ENCODE data around the gene QRICH1. TPM values are rescaled to one million over a fixed set of nuclear protein-coding genes. Genes with fewer than 3 reads are reported as not detected.

The QRICH1 gene
- total RNA-seq = 127 TPM

GRCh38 chr3:49093853-49094767 lies at the start of gene QRICH1:
Gene QRICH1 (minus strand): TSS chr3:49094071. CDS start chr3:49077017, 17,054 bp downstream.
- peak; percentile 94 to 100 (median 98) for DNase-seq (ENCODE audit: low read depth in 2 of 3, low spot score in 2 of 3)

- DNase-seq (ENCODE audit: low read depth in 2 of 3, low spot score in 2 of 3) = no peak
Measured at GRCh38 chr3:49140080-49140479, 46.2 kb upstream of the QRICH1 start.

- no peak for DNase-seq (ENCODE audit: low read depth in 2 of 3, low spot score in 2 of 3)
Measured at GRCh38 chr3:49135499-49135898, 41.6 kb upstream of the QRICH1 start.

GRCh38 chr3:49134471-49135265 lies 40.8 kb upstream of the QRICH1 start:
- no peak for DNase-seq (ENCODE audit: low read depth in 2 of 3, low spot score in 2 of 3)

GRCh38 chr3:49133226-49133951 lies 39.5 kb upstream of the QRICH1 start:
- DNase-seq (ENCODE audit: low read depth in 2 of 3, low spot score in 2 of 3) = peak in 1 of 3 donors; percentile 41

GRCh38 chr3:49132437-49133225 lies 38.8 kb upstream of the QRICH1 start, which contains the start of gene LAMB2:
Gene LAMB2 (minus strand): TSS chr3:49133050. CDS start chr3:49132867, 183 bp downstream.
- DNase-seq (ENCODE audit: low read depth in 2 of 3, low spot score in 2 of 3) = peak in 2 of 3 donors; percentile 68 to 76

- DNase-seq (ENCODE audit: low read depth in 2 of 3, low spot score in 2 of 3) = no peak
Measured at GRCh38 chr3:49132073-49132436, 38.2 kb upstream of the QRICH1 start.

- DNase-seq (ENCODE audit: low read depth in 2 of 3, low spot score in 2 of 3) = no peak
Measured at GRCh38 chr3:49131576-49131975, 37.7 kb upstream of the QRICH1 start.

- DNase-seq (ENCODE audit: low read depth in 2 of 3, low spot score in 2 of 3) = no peak
Measured at GRCh38 chr3:49131040-49131439, 37.2 kb upstream of the QRICH1 start.

GRCh38 chr3:49124991-49125670 lies 31.3 kb upstream of the QRICH1 start:
- no peak for DNase-seq (ENCODE audit: low read depth in 2 of 3, low spot score in 2 of 3)

- DNase-seq (ENCODE audit: low read depth in 2 of 3, low spot score in 2 of 3) = no peak
Measured at GRCh38 chr3:49124203-49124602, 30.3 kb upstream of the QRICH1 start.

GRCh38 chr3:49123687-49124086 lies 29.8 kb upstream of the QRICH1 start:
- no peak for DNase-seq (ENCODE audit: low read depth in 2 of 3, low spot score in 2 of 3)

- no peak for DNase-seq (ENCODE audit: low read depth in 2 of 3, low spot score in 2 of 3)
Measured at GRCh38 chr3:49122886-49123545, 29.1 kb upstream of the QRICH1 start.

GRCh38 chr3:49122451-49122850 lies 28.6 kb upstream of the QRICH1 start:
- DNase-seq (ENCODE audit: low read depth in 2 of 3, low spot score in 2 of 3) = no peak

- no peak for DNase-seq (ENCODE audit: low read depth in 2 of 3, low spot score in 2 of 3)
Measured at GRCh38 chr3:49122022-49122421, 28.2 kb upstream of the QRICH1 start.

- no peak for DNase-seq (ENCODE audit: low read depth in 2 of 3, low spot score in 2 of 3)
Measured at GRCh38 chr3:49121132-49121736, 27.4 kb upstream of the QRICH1 start.

- DNase-seq (ENCODE audit: low read depth in 2 of 3, low spot score in 2 of 3) = peak; percentile 92 to 96 (median 96)
Measured at GRCh38 chr3:49120438-49121131, 26.7 kb upstream of the QRICH1 start, which contains the start of gene USP19. Gene USP19 (minus strand): TSS chr3:49120823. CDS start chr3:49119145, 1,678 bp downstream.

- DNase-seq (ENCODE audit: low read depth in 2 of 3, low spot score in 2 of 3) = peak in 2 of 3 donors; percentile 20 to 44
Measured at GRCh38 chr3:49120096-49120437, 26.2 kb upstream of the QRICH1 start.
